K562 (cell line): ENCODE results near the gene RINL. TPM values are rescaled to one million over a fixed set of nuclear protein-coding genes. Genes with fewer than 3 reads are reported as not detected.

Experiments used
- ADNP ChIP-seq: fragments of 200-800 bp; sonication (Bioruptor generic); IDR thresholded peaks from 2 replicates; pipeline ENCODE4 v1.6.1; 2016; ENCODE audit warnings: missing genetic modification characterization, missing compliant biosample characterization
- ATF4 ChIP-seq: fragments of 450-650 bp; formaldehyde crosslinking; IDR thresholded peaks from 2 replicates; pipeline ENCODE4 v1.4.0; 2022; ENCODE audit warnings: mild to moderate bottlenecking, moderate library complexity
- ATF7 ChIP-seq: fragments of 450-650 bp; IDR thresholded peaks from 2 replicates; pipeline ENCODE4 v1.7.1; 2014; ENCODE audit warnings: mild to moderate bottlenecking, moderate library complexity
- BRF1 ChIP-seq: IDR thresholded peaks from 3 replicates; pipeline ENCODE4 v1.6.1; 2011; ENCODE audit warnings: borderline replicate concordance, mild to moderate bottlenecking; ENCODE audit not compliant: insufficient read length; ENCODE audit errors: extremely low read depth
- CHD2 ChIP-seq: IDR thresholded peaks from 2 replicates; pipeline ENCODE4 v1.6.1; 2011; ENCODE audit warnings: low read depth, low read length
- EP300 ChIP-seq: IDR thresholded peaks from 2 replicates; pipeline ENCODE4 v1.6.1; 2012; ENCODE audit warnings: low read length, improper control_type of control experiment
- ETV1 ChIP-seq: fragments of 450-650 bp; conservative IDR thresholded peaks from 2 replicates; pipeline ENCODE4 v1.6.1; 2016; ENCODE audit warnings: missing genetic modification characterization, control low read depth, low read depth, missing compliant biosample characterization
- GMEB1 ChIP-seq: fragments of 250-450 bp; sonication (Bioruptor Pico); IDR thresholded peaks from 2 replicates; pipeline ENCODE4 v1.4.0; 2020; ENCODE audit warnings: mild to moderate bottlenecking
- IRF2 ChIP-seq: sonication (generic); formaldehyde crosslinking; IDR thresholded peaks from 2 replicates; pipeline ENCODE4 v1.8.1; 2022; ENCODE audit warnings: mild to moderate bottlenecking, missing genetic modification reagents
- KLF13 ChIP-seq: fragments of 450-650 bp; IDR thresholded peaks from 2 replicates; pipeline ENCODE4 v1.6.1; 2016; ENCODE audit warnings: missing genetic modification characterization, low read depth, mild to moderate bottlenecking, missing compliant biosample characterization, moderate library complexity, borderline replicate concordance
- MAZ ChIP-seq, 2 experiments: fragments of 450-650 bp in 1 of 2; sonication (generic) in 1 of 2; formaldehyde crosslinking; IDR thresholded peaks in 1 of 2; conservative IDR thresholded peaks in 1 of 2; 2 replicates each; pipeline versions ENCODE4 v1.4.0 to v1.5.0; 2020; ENCODE audit warnings: mild to moderate bottlenecking in 1 of 2, missing genetic modification reagents in 1 of 2
- MTA3 ChIP-seq: fragments of 450-650 bp; formaldehyde crosslinking; IDR thresholded peaks from 2 replicates; pipeline ENCODE4 v1.6.1; 2017; ENCODE audit warnings: mild to moderate bottlenecking, borderline replicate concordance
- PRDM10 ChIP-seq: fragments of 450-650 bp; IDR thresholded peaks from 2 replicates; pipeline ENCODE4 v1.6.1; 2018; ENCODE audit not compliant: partially characterized antibody
- PREB ChIP-seq: sonication (generic); formaldehyde crosslinking; IDR thresholded peaks from 2 replicates; pipeline ENCODE4 v1.8.1; 2023; ENCODE audit warnings: mild to moderate bottlenecking, missing genetic modification reagents
- RBM22 ChIP-seq: fragments of 200-400 bp; formaldehyde crosslinking; IDR thresholded peaks from 2 replicates; pipeline ENCODE4 v1.6.1; 2018; ENCODE audit warnings: low read length, low read depth; ENCODE audit not compliant: poor library complexity, severe bottlenecking
- RHOXF2B ChIP-seq: fragments of 250-450 bp; sonication (Bioruptor Pico); conservative IDR thresholded peaks from 2 replicates; pipeline ENCODE4 v1.5.1; 2021
- SIN3A ChIP-seq, 2 experiments: fragments of 150-350 bp in 1 of 2; IDR thresholded peaks; 2 replicates each; pipeline ENCODE4 v1.6.1; 2011 to 2016; ENCODE audit warnings: borderline replicate concordance in 2 of 2, low read depth in 2 of 2, low read length in 2 of 2, mild to moderate bottlenecking in 2 of 2, moderate library complexity in 2 of 2; ENCODE audit not compliant: control insufficient read depth in 1 of 2
- SMARCA4 ChIP-seq: fragments of 450-650 bp; IDR thresholded peaks from 2 replicates; pipeline ENCODE4 v1.6.1; 2016
- TBP ChIP-seq: optimal IDR thresholded peaks from 2 replicates; pipeline ENCODE3; 2011; ENCODE audit warnings: low read depth, low read length, improper control_type of control experiment
- ZBED1 ChIP-seq: IDR thresholded peaks from 2 replicates; pipeline ENCODE4 v1.6.1; 2014
- ZNF121 ChIP-seq: sonication (generic); formaldehyde crosslinking; conservative IDR thresholded peaks from 2 replicates; pipeline ENCODE4 v1.8.0; 2022; ENCODE audit warnings: missing genetic modification reagents
- ZNF644 ChIP-seq: fragments of 200-800 bp; sonication (Bioruptor generic); IDR thresholded peaks from 2 replicates; pipeline ENCODE4 v1.6.1; 2016; ENCODE audit warnings: low read depth, missing genetic modification characterization, missing compliant biosample characterization
- polyA plus RNA-seq, 8 experiments: library from polyadenylated mRNA; depleted of rRNA in 4 of 8; stranded (reverse) in 5 of 8; unstranded in 3 of 8; fragments of >200 nt; fragmentation: Nextera tagmentation in 2 of 8; fragmentation: Illumina TruSeq in 1 of 8; extraction: Ambion mirVana in 2 of 8; extraction: Trizol in 1 of 8; gene quantifications; 2 replicates each; pipeline versions ENCODE4 v1.2.1 to v1.2.3, GENCODE V29; 2011 to 2014; ENCODE audit warnings: inconsistent platforms in 1 of 8, missing spikeins in 1 of 8
- total RNA-seq, 7 experiments: library from RNA; depleted of rRNA in 6 of 7; stranded (reverse); fragments of >200 nt in 6 of 7; fragmentation: Illumina TruSeq in 2 of 7; extraction: Trizol in 2 of 7; gene quantifications; 2 replicates each; pipeline versions ENCODE4 v1.2.1 to v1.2.3, GENCODE V29; 2011 to 2021; ENCODE audit warnings: low replicate concordance in 1 of 7

Gene RINL
- total and polyA plus RNA-seq, 9 of the 15 experiments (the other 6 are each of a cell fraction or from before 2014, with no cell fraction given) = 0.82 to 10.9 (median 4.9) TPM

- TF ChIP-seq BRF1 (no peak), GMEB1 (CRISPR knock-in tag) (peak; percentile 73), ETV1 (tag) (no peak), MTA3 (peak; percentile 94; the same call in 1 of the 2 replicates), RBM22 (peak; percentile 72), ATF7 (peak; percentile 88), SIN3A (IDR thresholded peaks at IDR 0.05; ENCODE audit: borderline replicate concordance in 2 of 2, control insufficient read depth in 1 of 2, low read depth in 2 of 2, low read length in 2 of 2) (no peak), TBP (peak; percentile 72), PRDM10 (peak; percentile 38), PREB (no peak), KLF13 (tag) (no peak), SMARCA4 (no peak), ZNF121 (CRISPR knock-in tag) (no peak), ATF4 (no peak), ZBED1 (no peak), RHOXF2B (CRISPR knock-in tag) (no peak), ADNP (no peak), ZNF644 (tag) (no peak), EP300 (peak; percentile 29; the same call in 1 of the 2 replicates), CHD2 (peak; percentile 93), MAZ (CRISPR knock-in tag; conservative IDR thresholded peaks at IDR 0.05 in 1 of 2, IDR thresholded peaks at IDR 0.05 in 1 of 2) (peak; percentile 83 to 85), IRF2 (CRISPR knock-in tag) (no peak)
These were observed 28.1 kb downstream of the RINL start, which contains the start of gene HNRNPL (continued) for GRCh38 chr19:38849860-38850435.
